ENCODE results near the gene PGAP6. TPM values are rescaled to one million over a fixed set of nuclear protein-coding genes. Genes with fewer than 3 reads are reported as not detected.

Gene PGAP6
- total and polyA plus RNA-seq, 12 donors: 18.2 to 66.7 (median 42.3) TPM

GRCh38 chr16:322476-323143 is 59.2 kb downstream of the PGAP6 start:
- Histone ChIP-seq H3K4me3 (no peak overlapping the region), H3K4me1 (replicated peaks in 1 of 2) (peaks cover 9 to 10% of the 10 kb centered on the region in 2 donors), H3K9me3 (replicated peaks in 1 of 3) (no peaks in the 10 kb centered on the region), H3K36me3 (replicated peaks in 1 of 2) (no peaks in the 10 kb centered on the region), H3K27ac (no peak overlapping the region), H3K27me3 (no peaks in the 10 kb centered on the region)
- DNase-seq: no peak
- WGBS, 4 donors: 91 to 95% (median 92%) methylated on average over 7 to 13 of the region's 13 CpGs
- TF ChIP-seq POLR2A (IDR thresholded peaks at IDR 0.05): no peak
- no peak for TF ChIP-seq CTCF (IDR thresholded peaks at IDR 0.05)
- intact Hi-C loops (cut with DNase I): no loop called here

- intact Hi-C loops (cut with DNase I): no loop called here
- H3K4me1 ChIP-seq (replicated peaks in 1 of 2): no peaks in the 10 kb centered on the region
- no peaks in the 10 kb centered on the region for H3K36me3 ChIP-seq (replicated peaks in 1 of 2)
- no peak for DNase-seq
- no peaks in the 10 kb centered on the region for H3K9me3 ChIP-seq (replicated peaks in 1 of 3)
- 66 to 82% (median 78%) methylated on average over 9 of the region's 9 CpGs for WGBS, 4 donors
- H3K27me3 ChIP-seq: no peaks in the 10 kb centered on the region
- peak overlapping the region in 1 of 5 donors; percentile 27 for H3K27ac ChIP-seq
- no peak overlapping the region for H3K4me3 ChIP-seq
- TF ChIP-seq CTCF (IDR thresholded peaks at IDR 0.05) (no peak), POLR2A (IDR thresholded peaks at IDR 0.05) (no peak)
These were observed 60.2 kb downstream of the PGAP6 start for GRCh38 chr16:321532-321931.

Other genes with a start within 250 kb of the PGAP6 start
- 10 to 100 TPM in 8 of 9 donors, 1 to 10 TPM in 1; 4.6 to 46.2 (median 31.0) TPM for gene NPRL3, start 243.3 kb downstream of the PGAP6 start, total RNA-seq
- gene NPRL3, start 243.3 kb downstream of the PGAP6 start, polyA plus RNA-seq: 10 to 100 TPM; 22.3 to 45.8 (median 29.1) TPM
- 1 to 10 TPM in 2 of 9 donors, under 1 TPM in 1, not detected in 6; 0.61 to 1.3 (median 1.3) TPM for gene HBZ, start 229.3 kb downstream of the PGAP6 start, total RNA-seq
- not detected for gene HBZ, start 229.3 kb downstream of the PGAP6 start, polyA plus RNA-seq
- gene HBM, start 216.0 kb downstream of the PGAP6 start, total RNA-seq: 10 to 100 TPM in 1 of 9 donors, under 1 TPM in 2, not detected in 6; 0.53 to 30.2 (median 0.61) TPM
- not detected for gene HBM, start 216.0 kb downstream of the PGAP6 start, polyA plus RNA-seq
- gene HBA2, start 209.1 kb downstream of the PGAP6 start, total RNA-seq: 1,000 to 10,000 TPM in 1 of 9 donors, 100 to 1,000 TPM in 1, 10 to 100 TPM in 3, 1 to 10 TPM in 3, not detected in 1; 1.9 to 1,723 (median 23.6) TPM
- gene HBA2, start 209.1 kb downstream of the PGAP6 start, polyA plus RNA-seq: 100 to 1,000 TPM in 1 of 3 donors, 10 to 100 TPM in 1, not detected in 1; 51.7 to 113 TPM
- 100 to 1,000 TPM in 2 of 9 donors, 10 to 100 TPM in 4, not detected in 3; 12.7 to 742 (median 34.7) TPM for gene HBA1, start 205.3 kb downstream of the PGAP6 start, total RNA-seq
- gene HBA1, start 205.3 kb downstream of the PGAP6 start, polyA plus RNA-seq: 10 to 100 TPM in 2 of 3 donors, not detected in 1; 18.2 to 30.1 TPM
- 1 to 10 TPM in 2 of 9 donors, not detected in 7; 1.9 to 6.0 TPM for gene HBQ1, start 201.5 kb downstream of the PGAP6 start, total RNA-seq
- under 1 TPM in 1 of 3 donors, not detected in 2; 0.44 TPM for gene HBQ1, start 201.5 kb downstream of the PGAP6 start, polyA plus RNA-seq
- 100 to 1,000 TPM in 2 of 9 donors, 10 to 100 TPM in 7; 19.7 to 128 (median 68.6) TPM for gene LUC7L, start 152.5 kb downstream of the PGAP6 start, total RNA-seq
- 100 to 1,000 TPM in 2 of 3 donors, 10 to 100 TPM in 1; 29.0 to 700 (median 372) TPM for gene LUC7L, start 152.5 kb downstream of the PGAP6 start, polyA plus RNA-seq
- 100 to 1,000 TPM in 4 of 9 donors, 10 to 100 TPM in 5; 67.5 to 207 (median 99.4) TPM for gene FAM234A, start 147.2 kb downstream of the PGAP6 start, total RNA-seq
- 10 to 100 TPM; 60.2 to 91.5 (median 68.2) TPM for gene FAM234A, start 147.2 kb downstream of the PGAP6 start, polyA plus RNA-seq
- 10 to 100 TPM in 1 of 9 donors, 1 to 10 TPM in 7, under 1 TPM in 1; 0.83 to 51.1 (median 5.7) TPM for gene RGS11, start 106.0 kb downstream of the PGAP6 start, total RNA-seq
- 10 to 100 TPM in 2 of 3 donors, 1 to 10 TPM in 1; 1.4 to 98.6 (median 34.9) TPM for gene RGS11, start 106.0 kb downstream of the PGAP6 start, polyA plus RNA-seq
- gene ARHGDIG, start 101.4 kb downstream of the PGAP6 start, total RNA-seq: 1 to 10 TPM in 2 of 9 donors, under 1 TPM in 4, not detected in 3; 0.23 to 2.1 (median 0.64) TPM
- 1 to 10 TPM in 2 of 3 donors, under 1 TPM in 1; 0.40 to 3.5 (median 1.3) TPM for gene ARHGDIG, start 101.4 kb downstream of the PGAP6 start, polyA plus RNA-seq
- 1 to 10 TPM in 1 of 9 donors, under 1 TPM in 5, not detected in 3; 0.28 to 1.4 (median 0.58) TPM for gene PDIA2, start 98.8 kb downstream of the PGAP6 start, total RNA-seq
- gene PDIA2, start 98.8 kb downstream of the PGAP6 start, polyA plus RNA-seq: 1 to 10 TPM in 2 of 3 donors, not detected in 1; 2.6 to 9.7 TPM
- 10 to 100 TPM; 10.1 to 22.4 (median 19.7) TPM for gene AXIN1, start 29.3 kb downstream of the PGAP6 start, total RNA-seq
- gene AXIN1, start 29.3 kb downstream of the PGAP6 start, polyA plus RNA-seq: 10 to 100 TPM in 2 of 3 donors, 1 to 10 TPM in 1; 5.6 to 16.3 (median 13.8) TPM
- 100 to 1,000 TPM in 3 of 9 donors, 10 to 100 TPM in 6; 65.2 to 132 (median 77.1) TPM for gene MRPL28, start 11.4 kb downstream of the PGAP6 start, total RNA-seq
- gene MRPL28, start 11.4 kb downstream of the PGAP6 start, polyA plus RNA-seq: 100 to 1,000 TPM in 2 of 3 donors, 10 to 100 TPM in 1; 42.9 to 155 (median 123) TPM
- gene NME4, start 15.2 kb upstream of the PGAP6 start, total RNA-seq: 100 to 1,000 TPM; 127 to 214 (median 166) TPM
- 100 to 1,000 TPM in 2 of 3 donors, 10 to 100 TPM in 1; 67.8 to 492 (median 347) TPM for gene NME4, start 15.2 kb upstream of the PGAP6 start, polyA plus RNA-seq
- 10 to 100 TPM; 15.8 to 65.5 (median 36.1) TPM for gene DECR2, start 19.9 kb upstream of the PGAP6 start, total RNA-seq
- 100 to 1,000 TPM in 2 of 3 donors, 1 to 10 TPM in 1; 5.9 to 143 (median 105) TPM for gene DECR2, start 19.9 kb upstream of the PGAP6 start, polyA plus RNA-seq
- 10 to 100 TPM; 15.6 to 53.0 (median 40.1) TPM for gene RAB11FIP3, start 43.7 kb upstream of the PGAP6 start, total RNA-seq
- gene RAB11FIP3, start 43.7 kb upstream of the PGAP6 start, polyA plus RNA-seq: 10 to 100 TPM; 12.7 to 63.4 (median 44.2) TPM
- 10 to 100 TPM; 12.4 to 45.8 (median 42.9) TPM for gene CAPN15, start 145.7 kb upstream of the PGAP6 start, total RNA-seq
- 10 to 100 TPM in 2 of 3 donors, 1 to 10 TPM in 1; 2.3 to 91.8 (median 56.8) TPM for gene CAPN15, start 145.7 kb upstream of the PGAP6 start, polyA plus RNA-seq
- gene PRR35, start 178.4 kb upstream of the PGAP6 start, total RNA-seq: not detected
- gene PRR35, start 178.4 kb upstream of the PGAP6 start, polyA plus RNA-seq: not detected
- 10 to 100 TPM in 5 of 9 donors, 1 to 10 TPM in 4; 1.6 to 22.3 (median 12.7) TPM for gene NHLRC4, start 185.0 kb upstream of the PGAP6 start, total RNA-seq
- 1 to 10 TPM in 2 of 3 donors, under 1 TPM in 1; 0.57 to 7.2 (median 3.3) TPM for gene NHLRC4, start 185.0 kb upstream of the PGAP6 start, polyA plus RNA-seq
- 100 to 1,000 TPM in 1 of 9 donors, 10 to 100 TPM in 8; 21.1 to 107 (median 78.5) TPM for gene PIGQ, start 188.0 kb upstream of the PGAP6 start, total RNA-seq
- 100 to 1,000 TPM in 2 of 3 donors, 10 to 100 TPM in 1; 12.7 to 317 (median 111) TPM for gene PIGQ, start 188.0 kb upstream of the PGAP6 start, polyA plus RNA-seq
- 10 to 100 TPM in 8 of 9 donors, 1 to 10 TPM in 1; 6.0 to 20.9 (median 15.8) TPM for gene RAB40C, start 208.1 kb upstream of the PGAP6 start, total RNA-seq
- gene RAB40C, start 208.1 kb upstream of the PGAP6 start, polyA plus RNA-seq: 10 to 100 TPM in 2 of 3 donors, 1 to 10 TPM in 1; 2.3 to 36.2 (median 19.1) TPM
- 1 to 10 TPM in 1 of 9 donors, under 1 TPM in 7, not detected in 1; 0.18 to 1.1 (median 0.36) TPM for gene WFIKKN1, start 249.0 kb upstream of the PGAP6 start, total RNA-seq
- 1 to 10 TPM in 1 of 3 donors, under 1 TPM in 1, not detected in 1; 0.71 to 3.9 TPM for gene WFIKKN1, start 249.0 kb upstream of the PGAP6 start, polyA plus RNA-seq

Measured in adrenal gland (tissue), 12 donors.